GM10266 (cell line): ENCODE results near the gene TMEM51.

Source experiments
- DNase-seq: peaks from one replicate; pipeline ENCODE4 v3.0.0; 2012; ENCODE audit errors: extremely low spot score
- TF ChIP-seq, protein P1 (sequence below): IDR thresholded peaks from 2 replicates; pipeline ENCODE4 v1.5.1; 2012; ENCODE audit warnings: mild to moderate bottlenecking, low read depth; ENCODE audit not compliant: control insufficient read depth, insufficient read depth; ENCODE audit errors: missing control alignments

TMEM51 gene

DNA sequence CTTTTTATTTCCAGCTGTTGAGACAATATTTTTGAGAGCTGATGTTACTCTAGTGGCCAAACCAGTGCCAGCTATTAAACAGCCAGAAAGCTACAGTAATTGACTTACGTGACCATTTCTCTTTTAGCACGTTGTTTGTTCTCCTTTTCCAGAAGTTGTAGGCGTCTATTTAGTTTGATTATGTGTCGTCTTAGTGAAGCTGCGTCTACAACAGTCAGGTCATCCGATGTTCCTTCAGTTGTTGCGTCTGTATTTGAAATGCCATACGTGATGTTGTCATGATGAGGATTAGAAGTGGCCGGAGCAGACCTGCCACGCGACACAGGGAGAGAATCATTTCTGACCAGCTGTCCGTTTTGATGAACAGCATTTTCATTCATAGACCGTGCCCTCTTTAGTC is 38.2 kb downstream of the TMEM51 start:
- TF ChIP-seq, protein P1, sequence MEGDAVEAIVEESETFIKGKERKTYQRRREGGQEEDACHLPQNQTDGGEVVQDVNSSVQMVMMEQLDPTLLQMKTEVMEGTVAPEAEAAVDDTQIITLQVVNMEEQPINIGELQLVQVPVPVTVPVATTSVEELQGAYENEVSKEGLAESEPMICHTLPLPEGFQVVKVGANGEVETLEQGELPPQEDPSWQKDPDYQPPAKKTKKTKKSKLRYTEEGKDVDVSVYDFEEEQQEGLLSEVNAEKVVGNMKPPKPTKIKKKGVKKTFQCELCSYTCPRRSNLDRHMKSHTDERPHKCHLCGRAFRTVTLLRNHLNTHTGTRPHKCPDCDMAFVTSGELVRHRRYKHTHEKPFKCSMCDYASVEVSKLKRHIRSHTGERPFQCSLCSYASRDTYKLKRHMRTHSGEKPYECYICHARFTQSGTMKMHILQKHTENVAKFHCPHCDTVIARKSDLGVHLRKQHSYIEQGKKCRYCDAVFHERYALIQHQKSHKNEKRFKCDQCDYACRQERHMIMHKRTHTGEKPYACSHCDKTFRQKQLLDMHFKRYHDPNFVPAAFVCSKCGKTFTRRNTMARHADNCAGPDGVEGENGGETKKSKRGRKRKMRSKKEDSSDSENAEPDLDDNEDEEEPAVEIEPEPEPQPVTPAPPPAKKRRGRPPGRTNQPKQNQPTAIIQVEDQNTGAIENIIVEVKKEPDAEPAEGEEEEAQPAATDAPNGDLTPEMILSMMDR, result no peak
- no peak for DNase-seq

DNA sequence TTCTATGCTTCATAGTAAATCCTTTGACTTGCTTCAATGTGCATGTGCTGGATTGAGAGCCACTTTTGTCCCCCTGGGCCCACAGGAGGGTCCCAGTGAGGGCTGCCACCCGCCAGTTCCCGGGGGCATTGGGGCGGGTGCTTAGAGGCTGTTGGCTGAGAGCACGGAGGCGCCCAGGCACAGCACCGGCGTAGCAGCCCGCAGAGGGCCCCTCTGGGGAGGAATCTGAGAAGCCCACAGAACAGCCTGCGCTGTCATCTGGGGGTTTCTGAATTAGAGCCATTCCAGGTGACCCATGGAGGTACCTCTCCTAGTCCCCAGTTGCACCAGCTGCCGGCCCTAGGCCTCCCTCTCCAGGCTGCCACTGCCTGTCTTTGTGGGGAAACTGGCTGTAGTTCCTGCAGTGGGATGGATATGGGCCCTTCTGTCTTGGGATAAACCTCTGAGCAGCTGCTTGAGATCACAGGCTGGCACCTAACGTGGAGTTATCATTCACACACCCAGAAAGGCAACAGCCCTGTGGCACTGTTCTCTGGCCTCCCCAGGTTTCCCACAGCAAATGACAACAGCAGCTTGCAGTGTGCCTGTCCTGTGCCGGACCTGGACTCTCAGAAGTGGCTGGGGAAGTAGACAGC is 39.5 kb downstream of the TMEM51 start:
- TF ChIP-seq, protein P1, result no peak
- DNase-seq, result no peak

DNA sequence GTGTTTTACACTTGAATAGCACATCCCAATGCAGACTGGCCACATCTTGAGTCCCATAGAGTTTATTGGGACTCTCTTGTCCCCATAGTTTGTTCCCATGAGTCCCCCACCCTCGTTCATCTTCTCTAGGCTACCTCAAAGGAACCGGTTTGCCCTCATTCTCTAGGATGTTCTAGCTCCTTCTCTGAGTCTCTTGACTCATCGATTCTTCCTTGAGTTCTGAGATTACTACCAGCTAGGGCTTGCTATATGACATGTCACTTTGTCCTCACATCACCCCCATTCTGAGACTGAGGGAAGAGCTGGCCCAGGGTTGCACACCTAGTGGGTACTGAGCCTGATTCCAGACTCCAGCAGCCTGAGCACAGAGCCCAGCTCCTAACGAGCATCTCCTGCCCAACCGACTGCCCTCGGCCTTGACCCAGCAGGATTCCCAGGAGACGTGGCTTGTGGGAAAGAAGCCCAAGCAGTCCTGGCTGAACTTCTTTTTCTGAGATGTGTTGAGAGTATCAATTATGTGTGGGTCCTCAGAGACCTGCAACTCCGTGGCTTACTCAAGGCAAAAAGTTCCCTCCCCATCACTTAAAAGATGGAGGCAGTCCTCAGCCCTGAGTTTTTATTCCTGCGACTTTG is 42.0 kb downstream of the TMEM51 start:
- TF ChIP-seq, protein P1, result no peak
- no peak for DNase-seq

DNA sequence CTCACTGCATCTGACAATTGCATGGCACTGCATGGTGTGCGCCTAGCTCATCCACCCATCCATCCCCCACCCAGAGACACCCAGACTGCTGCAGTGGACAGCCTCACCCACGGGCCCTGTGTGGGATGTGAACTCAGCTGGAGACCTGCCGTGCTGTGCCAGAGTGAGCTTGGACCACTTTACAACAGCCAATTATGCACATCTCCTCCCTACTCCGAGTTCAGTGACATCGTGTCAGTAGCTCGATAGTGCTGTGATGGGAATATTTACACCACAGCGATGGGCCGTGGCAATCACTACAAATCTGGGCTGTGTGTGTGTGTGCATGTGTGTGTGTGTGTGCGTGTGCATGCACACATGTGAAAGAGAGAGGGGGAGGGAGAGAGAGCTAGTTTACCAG is 42.5 kb downstream of the TMEM51 start:
- TF ChIP-seq, protein P1, result no peak
- no peak for DNase-seq

DNA sequence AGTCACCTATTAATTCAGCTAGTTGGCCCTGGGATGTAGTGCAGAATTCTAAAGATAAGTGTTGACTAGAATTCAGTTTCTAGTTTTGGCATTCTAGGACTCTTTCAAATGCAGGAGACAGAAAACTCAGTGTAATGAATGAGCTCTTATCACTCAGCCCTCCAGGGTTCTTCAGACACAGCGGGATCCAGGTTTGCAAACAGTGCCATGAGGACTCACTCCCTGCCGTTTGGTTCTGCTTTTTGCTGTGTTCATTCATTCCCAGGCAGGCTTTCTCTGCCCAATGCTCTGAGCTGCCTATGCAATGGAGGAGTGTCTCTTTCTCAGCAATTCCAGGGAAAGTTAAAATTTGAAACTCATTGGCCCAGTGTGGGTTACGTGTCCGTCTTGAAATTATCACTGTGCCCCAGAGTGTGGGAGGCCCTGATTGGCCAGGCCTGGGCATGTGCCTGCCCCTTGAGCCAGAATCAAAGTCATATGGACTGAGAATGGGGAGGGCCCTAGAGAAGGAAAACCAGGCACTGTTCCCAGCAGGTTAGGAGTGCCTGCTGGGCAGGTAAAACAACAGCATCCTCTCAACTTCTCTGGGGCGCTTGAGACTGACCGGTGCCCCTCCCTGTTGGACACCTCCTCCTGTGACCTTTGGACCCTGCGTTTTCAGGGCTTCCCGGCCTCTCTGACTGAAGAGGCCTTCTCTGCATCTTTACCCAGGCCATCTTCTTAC is 43.4 kb downstream of the TMEM51 start:
- no peak for DNase-seq
- TF ChIP-seq, protein P1, result no peak

DNA sequence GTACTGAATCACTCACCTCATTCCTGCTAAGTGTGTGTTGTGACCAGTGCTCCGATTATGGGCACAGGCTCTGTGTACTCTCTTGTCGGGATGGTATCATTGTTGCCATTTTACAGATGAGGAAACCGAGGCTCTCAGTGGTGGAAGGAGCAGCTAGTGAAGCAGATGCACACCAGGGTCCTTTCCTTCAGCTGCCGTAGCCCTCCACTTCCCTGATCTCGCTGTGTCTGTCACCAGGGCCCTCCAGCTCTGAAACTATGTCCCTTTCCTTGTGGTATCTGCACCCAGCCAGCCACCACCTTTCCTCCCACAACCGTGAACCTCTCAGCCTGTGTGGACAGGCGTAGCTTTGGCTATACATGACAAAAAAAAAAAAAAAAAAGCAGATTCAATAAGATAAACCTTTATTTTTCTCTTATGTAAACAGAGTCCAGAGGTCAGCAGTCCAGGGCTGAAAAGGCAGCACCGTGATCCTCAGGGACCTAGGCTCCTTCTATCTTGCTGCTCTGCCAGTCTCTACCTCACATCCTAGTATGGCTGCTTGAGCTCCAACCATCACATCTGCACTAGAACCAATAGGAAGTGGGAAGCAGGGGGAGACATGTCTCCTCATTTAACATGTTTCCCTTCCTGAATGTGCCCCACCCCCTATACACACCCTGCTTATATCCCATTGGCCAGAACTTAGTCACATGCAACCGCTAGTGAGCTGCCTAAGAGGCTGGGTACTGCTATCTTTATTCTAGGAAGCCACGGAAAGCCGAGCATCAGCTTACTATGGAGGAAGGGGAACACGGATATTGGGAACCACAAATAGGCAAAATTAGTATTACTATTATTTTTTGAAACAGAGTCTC is 44.3 kb downstream of the TMEM51 start:
- TF ChIP-seq, protein P1, result no peak

More for the DNA sequence above, 44.3 kb downstream of the TMEM51 start:
- no peak for DNase-seq
